AG09319 (cell line): Measurements from ENCODE around the gene CAMK2B.

Experiments used
- DNase-seq: peaks from one replicate; pipeline ENCODE4 v3.0.0-alpha.2; 2010; ENCODE audit warnings: low read depth; ENCODE audit errors: extremely low read depth
- CTCF ChIP-seq: IDR thresholded peaks from 2 replicates; pipeline ENCODE4 v1.5.1; 2011; ENCODE audit warnings: low read depth, mild to moderate bottlenecking, inconsistent platforms, low read length, moderate library complexity

The CAMK2B gene

DNA sequence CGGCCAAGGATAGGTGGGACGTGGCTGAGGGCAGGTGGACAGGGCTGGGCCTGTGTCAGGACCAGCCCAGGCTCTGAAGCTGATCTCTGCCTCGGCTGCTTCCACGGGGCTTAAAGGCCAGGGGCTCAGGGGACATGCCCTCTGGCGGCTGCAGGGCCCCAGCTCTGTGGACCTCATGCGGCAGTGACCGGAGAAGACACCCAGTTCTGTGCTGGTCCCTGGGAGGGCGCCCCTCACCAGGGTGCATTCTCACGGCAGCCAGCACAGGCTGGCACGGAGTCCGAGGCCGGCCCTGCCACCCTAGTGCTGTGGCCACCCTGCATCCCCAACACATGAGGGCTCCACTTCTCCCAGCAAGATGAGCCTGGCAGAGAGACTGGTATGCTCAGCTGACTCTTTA is 94.3 kb downstream of the CAMK2B start:
- no peak for TF ChIP-seq CTCF
- DNase-seq, result no peak

DNA sequence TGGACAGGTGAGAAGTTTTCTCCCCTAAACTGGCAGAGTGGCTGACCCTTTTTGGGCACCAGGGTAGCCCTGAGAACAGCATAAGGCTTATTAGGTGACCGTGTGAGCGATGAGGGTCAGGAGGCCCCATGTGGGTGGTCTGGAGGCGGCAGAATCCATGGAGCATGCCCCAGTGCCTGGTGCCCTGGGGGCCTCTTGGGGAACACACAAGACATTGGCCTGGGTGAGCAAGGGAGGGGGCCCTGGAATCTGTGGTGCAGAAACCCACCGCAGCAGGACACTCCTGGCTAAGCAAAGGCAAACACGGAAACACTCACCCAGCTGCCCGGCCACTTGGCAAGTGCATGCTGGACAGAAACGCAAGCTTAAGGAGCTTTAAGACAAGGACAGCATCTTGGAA is 95.1 kb downstream of the CAMK2B start:
- no peak for DNase-seq
- no peak for TF ChIP-seq CTCF

GRCh38 chr7:44229546-44230105 is 95.8 kb downstream of the CAMK2B start:
- no peak for DNase-seq
- TF ChIP-seq CTCF, result no peak

GRCh38 chr7:44228571-44229350 is 96.6 kb downstream of the CAMK2B start:
- TF ChIP-seq CTCF, result no peak

DNA sequence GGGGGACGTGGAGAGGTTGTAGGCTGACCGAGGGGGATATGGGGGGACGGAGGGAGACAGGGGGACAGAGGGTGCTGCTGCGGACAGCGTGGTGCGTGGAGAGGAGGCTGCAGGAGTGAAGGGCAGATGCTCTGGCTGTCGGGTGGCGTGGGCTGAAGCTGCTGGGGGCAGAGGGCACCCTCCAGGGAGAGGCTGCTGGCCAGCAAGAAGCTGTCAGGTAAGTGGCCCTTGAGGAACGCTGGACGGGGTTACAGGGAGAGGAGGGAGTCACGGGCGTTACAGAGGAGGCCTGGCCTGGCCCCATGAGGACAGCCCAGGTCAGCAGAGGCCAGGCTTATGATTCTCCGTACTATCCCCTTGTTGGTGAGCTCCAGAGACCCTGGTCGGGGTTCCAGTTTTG is 97.5 kb downstream of the CAMK2B start:
- TF ChIP-seq CTCF, result no peak
- DNase-seq, result no peak

More at GRCh38 chr7:44228571-44229350, 96.6 kb downstream of the CAMK2B start:
- DNase-seq, result no peak

GRCh38 chr7:44226396-44226753 is 99.0 kb downstream of the CAMK2B start:
- DNase-seq, result no peak
- no peak for TF ChIP-seq CTCF

DNA sequence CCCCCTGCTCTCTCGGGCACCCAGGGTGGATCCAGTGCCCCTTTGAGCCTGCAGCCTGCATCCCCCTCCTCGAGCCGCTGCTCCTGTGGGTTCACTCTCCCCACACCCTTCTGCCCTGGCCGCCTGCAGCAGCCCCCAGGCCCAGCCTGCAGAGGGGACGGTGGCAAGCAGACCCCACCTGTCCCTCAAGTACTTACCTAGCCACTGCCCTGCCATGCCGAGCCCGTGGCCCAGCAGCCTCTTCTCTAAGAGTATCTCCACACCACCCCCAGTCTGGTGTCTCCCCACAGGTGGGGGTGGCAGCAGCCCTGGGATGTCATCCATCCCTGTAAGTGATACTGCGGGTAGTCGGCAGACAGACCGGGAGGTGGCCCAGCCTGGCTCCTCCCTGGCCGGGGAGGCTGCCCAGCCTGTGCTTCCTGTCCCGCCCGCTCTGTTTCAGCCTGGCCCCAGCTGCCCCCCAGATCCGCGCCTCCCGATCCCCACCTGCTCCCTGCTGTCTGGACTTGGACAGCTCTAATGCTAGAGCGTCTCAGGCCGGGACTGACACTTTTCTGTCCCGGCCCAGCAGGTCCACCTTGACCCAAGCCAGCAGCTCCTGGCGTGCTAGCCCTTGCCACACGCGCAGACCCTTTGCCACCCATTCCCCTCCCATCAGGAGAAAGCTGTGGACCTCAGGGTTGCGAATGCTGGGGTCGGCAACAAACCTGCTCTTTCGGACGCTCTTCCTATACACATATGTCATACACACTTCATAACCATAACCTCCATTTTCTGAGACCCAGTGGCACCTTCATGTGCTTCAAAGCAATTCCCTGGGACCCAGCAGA is 99.6 kb downstream of the CAMK2B start:
- no peak for TF ChIP-seq CTCF
- DNase-seq, result no peak
